Stimulated activated CD4-positive, alpha-beta T cell treated with anti-CD3 and anti-CD28 coated beads, TNF-alpha, amount 100 ng/mL, for 1 hour (primary cell): ENCODE results near the gene SMIM14.
"Not testable (repeated sequence)": the region's sequence is repeated elsewhere in the genome, so short reads cannot be mapped to it uniquely, and the experiment has no call there.

Source experiments
- DNase-seq, 3 donors: peaks; one replicate each; pipeline ENCODE4 v3.0.0-alpha.2; 2020; ENCODE audit warnings: low read depth in 3 of 3, low spot score in 1 of 3

SMIM14 gene

DNA sequence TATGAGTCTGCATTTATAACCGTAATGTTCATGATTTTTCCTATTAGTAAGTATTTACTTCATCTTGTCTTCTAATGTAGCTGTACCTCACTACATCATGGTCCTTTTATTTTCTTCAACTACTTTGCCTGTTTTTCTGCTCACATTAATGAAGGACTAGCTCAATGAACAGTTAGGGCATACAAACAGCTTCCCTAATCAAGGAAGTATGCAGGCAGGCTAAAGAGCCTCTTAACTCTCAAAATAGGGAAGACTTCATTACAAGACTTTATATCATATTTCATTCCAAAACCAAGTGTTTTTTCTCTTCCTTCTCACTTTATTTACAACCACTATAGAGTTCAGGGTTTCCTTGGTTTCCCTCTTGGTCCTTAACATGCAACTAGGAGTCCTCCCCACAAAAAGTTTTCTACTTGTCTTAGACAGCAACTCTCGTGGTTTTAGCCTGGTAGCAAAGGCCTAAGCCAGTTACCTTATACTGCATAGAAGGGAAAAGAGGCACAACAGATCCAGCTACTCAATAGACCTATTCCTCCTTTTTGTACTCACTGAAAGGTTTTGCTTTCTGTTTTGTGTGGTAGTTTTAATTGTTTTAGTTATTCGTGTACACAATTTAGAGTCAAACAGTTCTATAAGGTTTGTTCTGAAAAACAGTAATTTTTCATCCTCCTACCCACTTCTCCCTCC is 40.8 kb downstream of the SMIM14 start:
- DNase-seq, result no peak

DNA sequence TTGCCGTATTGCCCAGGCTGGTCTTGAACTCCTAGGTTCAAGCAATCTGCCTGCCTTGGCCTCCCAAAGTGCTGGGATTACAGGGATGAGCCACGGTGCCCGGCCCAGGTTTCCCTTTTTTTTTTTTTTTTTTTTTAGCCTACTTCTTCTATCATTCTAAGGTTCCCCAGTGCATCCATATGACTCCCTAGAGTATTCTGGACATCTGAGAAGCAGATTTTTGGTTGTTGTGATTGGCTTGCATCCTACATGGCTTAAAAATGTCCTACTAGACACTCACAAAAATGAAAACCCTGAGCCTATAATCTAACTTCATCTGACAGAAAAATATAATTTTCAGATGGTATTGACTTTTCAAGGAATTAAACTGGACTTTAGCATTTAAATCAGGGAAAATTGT is 41.7 kb downstream of the SMIM14 start:
- no peak for DNase-seq

DNA sequence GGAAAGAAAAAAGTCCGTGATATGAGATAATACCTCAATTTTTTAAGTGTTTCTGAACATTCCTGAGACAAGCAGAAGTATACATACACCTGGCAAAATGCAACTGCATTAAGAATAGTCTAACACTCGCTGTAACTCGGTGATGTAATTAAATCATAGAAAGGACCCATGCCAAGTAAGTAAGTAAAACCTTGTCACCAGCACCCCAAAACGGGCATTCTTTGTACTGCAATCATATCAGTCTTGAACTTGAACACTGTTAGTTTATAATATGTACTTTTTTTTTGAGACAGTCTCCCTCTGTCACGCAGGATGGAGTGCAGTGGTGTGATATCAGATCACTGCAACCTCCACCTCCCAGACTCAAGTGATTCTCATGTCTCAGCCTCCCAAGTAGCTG is 47.4 kb downstream of the SMIM14 start:
- no peak for DNase-seq

DNA sequence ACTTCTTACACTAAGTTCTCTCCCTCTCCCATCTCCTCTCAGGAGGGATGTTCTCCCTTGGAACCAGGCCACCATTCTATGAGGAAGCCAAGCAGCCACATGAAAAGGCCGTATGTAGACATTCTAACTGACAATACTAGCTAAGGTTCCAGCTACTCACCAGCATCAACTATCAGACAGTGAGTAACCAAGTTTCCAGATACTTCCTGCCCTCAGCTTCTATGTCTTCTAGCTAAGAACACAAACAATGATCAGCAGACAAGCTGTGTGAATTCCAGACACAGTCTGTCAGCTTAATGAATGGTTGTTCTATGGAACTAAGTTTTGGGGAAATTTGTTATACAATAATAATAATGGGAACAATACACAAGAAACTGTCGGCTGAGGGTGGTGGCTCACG is 50.8 kb downstream of the SMIM14 start:
- DNase-seq, result no peak

DNA sequence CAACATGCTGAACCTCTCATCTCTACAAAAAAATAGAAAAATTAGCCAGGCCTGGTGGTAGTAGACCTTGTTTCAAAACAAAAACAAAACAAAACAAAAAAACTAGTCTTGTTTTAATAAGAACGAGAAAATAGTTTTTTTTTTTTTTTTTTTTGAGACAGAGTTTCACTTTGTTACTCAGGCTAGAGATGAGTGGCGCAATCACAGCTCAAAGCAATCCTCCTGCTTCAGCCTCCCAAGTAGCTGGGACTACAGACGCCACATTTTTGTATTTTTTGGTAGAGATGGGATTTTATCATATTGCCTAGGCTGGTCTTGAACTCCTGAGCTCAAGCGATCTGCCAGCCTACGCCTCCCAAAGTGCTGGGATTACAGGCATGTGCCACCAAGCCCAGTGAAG is 63.7 kb downstream of the SMIM14 start:
- no peak for DNase-seq

DNA sequence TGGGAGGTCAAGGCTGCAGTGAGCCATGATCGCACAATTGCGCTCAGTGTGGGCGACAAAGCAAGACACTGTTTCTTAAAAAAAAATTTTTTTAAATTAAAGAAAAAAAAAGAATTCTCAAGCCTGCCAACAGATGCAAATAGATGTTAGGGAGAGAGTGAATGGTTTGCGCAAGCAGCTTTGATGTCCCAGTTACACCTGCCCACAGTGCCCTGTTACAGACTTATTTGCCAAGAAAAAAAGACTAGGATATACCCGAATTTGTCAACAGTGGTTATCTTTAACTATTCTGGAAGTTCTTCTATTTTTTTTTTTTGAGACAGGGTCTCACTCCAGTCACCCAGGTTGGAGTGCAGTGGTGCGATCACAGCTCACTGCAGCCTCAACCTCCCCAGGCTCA is 67.2 kb downstream of the SMIM14 start:
- DNase-seq, result no peak

DNA sequence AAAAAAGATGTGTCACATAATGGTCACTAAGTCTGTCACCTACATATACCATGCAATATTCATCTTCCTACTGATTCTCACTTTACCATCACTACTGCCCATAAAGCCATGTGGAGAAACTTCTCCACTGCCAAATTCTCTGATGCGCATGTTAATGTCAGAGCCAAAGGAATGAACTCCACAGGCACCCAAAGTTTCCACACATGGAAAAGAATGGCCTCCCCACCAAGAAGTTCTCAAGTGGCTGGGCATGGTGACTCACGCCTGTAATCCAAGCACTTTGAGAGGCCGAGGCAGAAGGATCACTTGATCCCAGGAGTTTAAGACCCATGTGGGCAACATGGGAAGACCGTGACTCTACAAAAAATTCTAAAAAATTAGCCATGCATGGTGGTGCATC is 67.6 kb downstream of the SMIM14 start:
- no peak for DNase-seq

DNA sequence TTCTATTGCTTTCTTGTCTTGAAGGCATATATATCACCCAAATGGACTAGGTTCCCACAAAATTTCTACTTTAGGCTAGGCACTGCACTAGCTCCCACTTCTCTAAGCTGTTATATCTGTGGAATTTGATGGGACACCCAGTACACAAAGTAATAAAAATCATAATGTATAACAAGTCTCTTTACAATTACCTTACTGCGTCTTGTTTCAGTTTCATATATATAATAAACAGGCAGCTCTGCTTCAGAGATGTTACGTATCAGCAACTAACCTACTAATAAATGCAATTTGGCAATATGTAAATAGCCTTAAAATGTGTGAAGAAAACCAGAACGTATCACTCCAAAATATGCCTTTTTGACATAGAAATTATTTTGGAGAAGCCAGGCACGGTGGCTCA is 69.5 kb downstream of the SMIM14 start:
- no peak for DNase-seq

DNA sequence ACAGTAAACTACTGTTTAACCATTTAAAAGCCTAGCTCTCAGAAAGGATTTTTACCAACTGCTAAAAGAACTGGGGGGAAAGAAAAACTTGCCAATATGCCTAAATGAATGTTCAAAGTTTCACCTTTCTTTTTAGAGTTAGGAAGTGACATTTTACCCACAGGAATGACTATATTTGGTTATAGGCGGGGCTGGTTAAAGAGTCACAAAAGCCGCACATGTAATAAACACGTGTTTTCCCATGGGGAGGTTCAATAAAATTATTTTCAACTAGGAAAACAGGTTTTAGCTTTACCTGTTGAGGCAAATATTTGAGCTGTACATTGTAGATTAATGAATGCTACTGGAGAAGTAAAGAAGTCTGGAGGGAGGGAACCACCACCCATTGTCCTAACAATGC is 69.9 kb downstream of the SMIM14 start:
- DNase-seq, result no peak

DNA sequence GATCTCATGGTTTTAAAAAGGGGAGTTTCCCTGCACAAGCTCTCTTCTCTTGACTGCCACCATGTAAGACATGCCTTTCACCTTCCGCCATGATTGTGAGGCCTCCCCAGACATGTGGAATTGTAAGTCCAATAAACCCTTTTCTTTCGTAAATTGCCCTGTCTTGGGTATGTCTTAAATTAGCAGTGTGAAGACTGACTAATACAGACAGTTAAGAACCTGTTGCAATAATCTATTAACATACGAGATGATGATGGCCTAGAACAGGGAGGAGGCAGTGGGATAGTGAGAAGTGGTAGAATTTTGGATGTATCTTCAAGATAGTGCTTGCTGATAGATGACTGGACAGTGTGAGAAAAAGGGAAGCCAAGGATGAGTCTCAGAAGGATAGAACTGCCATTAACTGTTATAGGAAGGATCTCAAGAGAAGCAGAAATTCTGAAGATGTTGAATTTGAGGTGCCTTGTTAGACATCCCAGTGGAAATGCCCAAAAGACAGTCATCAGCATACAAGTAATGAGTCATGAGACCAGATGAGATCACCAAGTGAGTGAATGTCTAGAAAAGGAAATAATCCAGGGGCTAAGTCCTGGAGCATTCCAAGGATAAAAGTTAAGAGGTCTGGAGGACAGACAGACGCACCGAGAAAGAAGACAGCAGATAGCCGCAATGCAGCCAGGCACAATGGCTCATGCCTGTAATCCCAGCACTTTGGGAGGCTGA is 72.6 kb downstream of the SMIM14 start:
- DNase-seq, result no peak

DNA sequence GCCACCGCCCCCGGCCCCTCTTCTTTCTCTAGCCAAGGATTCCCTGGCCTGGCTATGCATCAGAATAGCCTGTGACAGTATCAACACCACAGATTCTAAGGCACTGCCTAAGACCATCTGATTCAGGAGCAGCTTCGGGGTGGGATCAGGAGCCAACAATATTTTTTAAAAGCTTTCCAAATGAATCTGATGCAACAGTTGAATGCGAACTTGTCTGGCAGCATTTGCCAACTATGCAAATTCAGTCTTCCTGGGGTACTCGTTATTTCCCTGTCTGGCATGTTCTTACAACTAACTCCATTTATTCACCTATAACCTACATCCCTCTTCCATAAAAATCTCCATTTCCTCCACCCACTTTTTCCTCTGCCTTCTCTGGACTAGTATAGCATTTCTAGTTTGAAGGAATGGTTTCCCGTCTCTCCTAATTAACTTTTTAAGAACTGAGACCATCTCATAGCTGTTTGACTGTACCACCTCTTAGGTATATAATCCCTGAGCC is 75.3 kb downstream of the SMIM14 start:
- DNase-seq, result no peak

DNA sequence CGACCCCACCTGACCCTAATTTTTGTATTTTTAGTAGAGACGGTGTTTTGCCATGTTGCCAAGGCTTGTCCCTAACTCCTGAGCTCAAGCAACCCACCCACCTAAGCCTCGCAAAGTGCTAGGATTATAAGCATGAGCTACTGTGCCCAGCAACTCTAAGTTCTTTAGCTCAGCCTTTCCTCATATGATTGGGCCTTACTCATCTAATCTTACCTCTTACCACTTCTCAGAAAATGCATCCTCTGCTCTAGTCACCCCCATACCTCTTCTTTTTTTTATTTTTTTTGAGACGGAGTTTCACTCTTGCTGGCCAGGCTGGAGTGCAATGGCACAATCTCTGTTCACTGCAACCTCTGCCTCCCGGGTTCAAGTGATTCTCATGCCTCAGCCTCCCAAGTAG is 75.9 kb downstream of the SMIM14 start:
- DNase-seq, result no peak

DNA sequence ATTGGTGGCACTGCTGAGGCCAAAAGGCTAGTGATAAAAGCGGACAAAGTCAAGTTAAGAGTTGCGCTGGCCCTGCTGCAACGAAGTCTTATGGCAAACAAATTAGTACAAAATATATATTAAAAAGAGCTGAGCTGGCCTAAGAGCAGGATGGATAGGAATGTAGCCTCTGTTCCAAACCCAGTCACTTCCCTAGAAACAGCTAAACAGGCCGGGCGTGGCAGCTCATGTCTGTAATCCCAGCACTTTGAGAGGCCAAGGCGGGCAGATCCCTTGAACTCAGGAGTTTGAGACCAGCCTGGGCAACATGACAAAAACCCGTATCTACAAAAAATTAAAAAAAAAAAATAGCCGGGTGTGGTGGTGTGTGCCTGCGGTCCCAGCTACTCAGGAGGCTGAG is 79.0 kb downstream of the SMIM14 start:
- DNase-seq, result no peak

DNA sequence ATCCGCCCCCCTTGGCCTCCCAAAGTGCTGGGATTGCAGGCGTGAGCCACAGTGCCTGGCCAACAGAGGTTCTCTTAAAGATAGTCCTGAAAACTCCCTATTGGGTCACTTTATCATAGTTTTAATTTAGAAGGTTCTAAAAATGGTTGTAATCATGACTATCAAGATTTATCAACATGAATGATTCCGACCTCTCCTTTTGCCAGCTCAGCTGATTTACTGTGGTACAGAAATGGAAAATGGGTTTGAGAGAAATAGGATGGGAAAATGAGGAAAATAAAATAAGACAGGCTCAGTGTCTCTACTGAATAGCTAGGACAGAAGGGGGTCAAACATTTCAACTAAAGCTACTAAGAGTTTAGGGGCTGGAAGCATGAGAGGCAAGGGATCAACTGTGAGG is 83.2 kb downstream of the SMIM14 start:
- DNase-seq, result no peak

DNA sequence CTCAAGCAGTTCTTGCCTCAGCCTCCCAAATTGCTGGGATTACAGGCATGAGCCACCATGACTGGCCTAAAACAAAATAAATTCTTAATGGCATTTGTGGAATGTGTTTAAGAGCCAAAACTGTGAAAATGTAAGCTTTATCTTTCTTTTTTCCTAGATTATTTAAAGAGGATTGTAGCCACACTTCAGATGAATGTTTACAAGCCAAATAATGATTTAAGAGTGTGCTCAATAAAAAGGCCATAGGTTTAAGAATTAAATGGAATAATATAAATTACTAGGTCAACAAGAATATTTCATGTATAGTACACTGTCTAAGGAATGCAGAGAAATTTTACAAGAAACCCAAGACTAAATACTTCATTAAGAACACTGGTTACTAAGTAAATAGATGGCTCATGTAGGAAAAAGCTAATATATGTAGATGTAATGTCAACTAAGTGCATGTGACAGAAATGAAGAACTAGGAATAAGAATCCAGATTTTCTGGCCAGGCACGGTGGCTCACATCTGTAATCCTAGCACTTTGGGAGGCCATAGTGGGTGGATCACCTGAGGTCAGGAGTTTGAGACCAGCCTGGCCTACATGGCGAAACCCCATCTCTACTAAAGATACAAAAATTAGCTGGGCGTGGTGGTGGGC is 90.1 kb downstream of the SMIM14 start:
- DNase-seq, result no peak

DNA sequence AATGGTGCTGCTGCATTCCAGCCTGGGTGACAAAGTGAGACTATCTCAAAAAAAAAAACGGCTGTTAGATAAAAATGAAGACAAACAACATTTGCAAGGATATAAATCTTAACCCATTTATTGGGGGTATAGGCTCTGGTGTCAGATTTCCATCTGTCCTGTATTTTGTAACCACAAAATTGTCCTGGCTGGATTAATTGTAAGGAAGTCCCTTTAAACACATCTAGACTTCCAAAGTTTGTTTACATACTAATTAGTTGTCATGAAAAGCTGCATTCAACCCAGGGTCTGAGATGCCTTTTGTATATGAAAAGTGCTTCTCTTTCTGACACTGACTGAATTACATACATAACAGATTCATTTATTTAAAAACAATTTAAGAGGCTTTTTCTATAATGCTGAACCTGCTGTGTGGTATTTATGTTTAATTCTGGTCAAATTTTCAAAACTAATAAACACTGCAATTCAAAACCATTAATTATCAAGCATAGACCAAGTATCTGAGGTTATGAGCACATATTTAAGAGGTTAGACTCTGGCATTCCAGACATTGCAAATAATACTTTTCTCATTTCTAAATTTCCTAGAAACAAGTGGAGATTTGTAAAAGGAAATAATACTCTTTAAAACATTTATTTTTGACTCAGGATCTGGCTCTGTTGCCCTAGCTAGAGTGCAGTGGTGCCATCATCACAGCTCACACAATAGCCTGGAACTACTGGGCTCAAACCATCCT is 93.9 kb downstream of the SMIM14 start:
- DNase-seq, result no peak

DNA sequence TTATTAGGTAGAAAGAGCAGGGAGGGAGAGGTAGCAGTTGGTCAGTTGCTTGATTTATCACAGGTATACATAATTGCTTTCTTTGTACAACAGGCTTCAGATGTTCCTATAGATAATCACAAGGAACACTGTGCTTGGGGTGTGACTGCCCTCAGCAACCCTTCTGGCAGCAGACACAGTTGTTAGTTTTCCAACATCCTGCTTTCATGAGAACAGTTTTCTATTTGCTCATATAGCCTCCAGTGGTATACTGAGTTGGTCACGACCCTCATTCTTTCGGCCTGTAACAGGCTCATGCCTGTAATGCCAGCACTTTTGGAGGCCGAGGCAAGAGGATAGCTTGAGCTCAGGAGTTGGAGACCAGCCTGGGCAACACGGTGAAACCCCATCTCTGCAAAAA is 94.6 kb downstream of the SMIM14 start:
- DNase-seq, result not testable (repeated sequence)

DNA sequence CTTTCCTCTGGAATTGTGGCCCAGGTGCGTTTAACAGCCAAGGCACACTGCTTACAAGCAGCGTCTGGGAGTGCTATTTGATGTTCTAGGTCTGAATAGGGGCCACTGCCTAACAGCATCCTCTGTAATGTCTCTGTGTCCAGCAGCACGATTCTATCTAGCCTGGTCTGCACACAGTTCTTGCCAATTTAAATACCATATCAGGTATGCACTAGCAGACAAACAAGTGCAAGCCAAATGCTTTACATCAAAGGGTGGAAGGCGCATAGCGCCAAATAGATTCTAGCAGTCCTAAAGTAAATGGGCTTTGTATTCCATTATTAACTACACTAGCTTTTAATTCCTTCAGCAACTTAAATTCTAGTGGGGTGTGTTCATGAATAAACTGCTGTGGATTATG is 95.6 kb downstream of the SMIM14 start:
- no peak for DNase-seq

DNA sequence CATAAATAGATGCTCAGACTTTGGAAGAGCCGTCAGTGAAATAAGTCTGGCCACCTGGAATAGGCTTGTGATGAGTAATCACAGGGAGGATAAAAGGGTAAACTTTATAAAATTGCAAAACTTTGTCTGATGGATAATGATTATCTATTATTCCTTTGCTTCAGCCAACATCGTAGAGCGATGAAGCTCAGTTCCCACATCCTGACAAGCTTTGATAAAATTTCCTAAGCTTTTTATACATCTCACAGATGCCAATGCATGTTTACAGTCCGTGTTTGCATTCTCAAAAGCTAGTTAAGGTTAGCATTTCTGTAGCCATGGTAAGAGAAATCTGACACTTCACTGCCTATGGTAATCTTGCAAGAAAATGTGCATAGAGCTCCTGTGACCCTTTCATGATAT is 96.1 kb downstream of the SMIM14 start:
- DNase-seq, result no peak

DNA sequence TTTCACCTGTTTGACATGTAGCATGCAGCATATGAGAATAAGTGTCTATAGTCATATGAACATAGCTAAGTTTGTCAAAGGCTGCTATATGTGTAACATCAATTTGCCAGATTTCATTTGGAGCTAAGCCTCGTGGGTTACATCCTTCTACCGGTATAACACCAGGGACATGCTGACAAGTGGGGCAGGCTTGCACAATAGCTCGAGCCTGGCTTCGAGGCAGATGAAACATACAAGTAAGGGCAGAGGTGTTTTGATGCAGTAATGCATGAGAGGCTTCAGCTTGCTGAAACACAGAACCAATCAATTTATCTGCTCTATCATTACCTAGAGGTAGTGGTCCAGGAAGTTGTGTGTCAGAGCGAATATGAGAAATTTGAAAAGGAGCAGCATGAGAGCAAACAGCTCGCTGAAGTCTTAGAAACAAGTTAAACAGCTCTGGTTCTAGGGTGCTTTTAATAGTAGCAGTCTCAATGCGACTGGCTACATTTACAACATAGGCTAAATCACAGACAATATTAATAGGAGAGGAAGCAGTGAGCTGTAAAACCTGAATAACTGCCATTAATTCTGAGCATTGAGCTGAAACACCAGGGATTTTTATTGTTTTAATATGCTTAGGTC is 96.6 kb downstream of the SMIM14 start:
- DNase-seq, result no peak

DNA sequence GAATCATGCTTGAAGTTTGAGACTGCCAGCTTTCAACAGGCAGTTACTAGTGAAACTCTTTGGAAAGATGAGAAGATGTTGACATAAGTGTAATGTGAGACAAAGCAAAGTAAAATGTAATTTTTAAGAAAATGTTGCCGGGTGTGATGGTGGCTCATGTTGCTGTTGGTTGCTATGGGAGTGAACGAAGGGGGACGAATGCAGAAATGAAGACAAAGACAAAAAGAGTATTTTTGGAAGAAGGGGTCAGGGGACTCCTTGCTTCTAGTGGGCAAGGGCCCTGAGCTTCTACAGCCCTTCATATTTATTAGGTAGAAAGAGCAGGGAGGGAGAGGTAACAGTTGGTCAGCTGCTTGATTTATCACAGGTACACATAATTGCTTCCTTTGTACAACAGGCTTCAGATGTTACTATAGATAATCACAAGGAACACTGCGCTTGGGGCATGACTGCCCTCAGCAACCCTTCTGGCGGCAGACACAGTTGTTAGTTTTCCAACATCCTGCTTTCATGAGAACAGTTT is 99.5 kb downstream of the SMIM14 start:
- no peak for DNase-seq
